Fibroblast of skin of right quadriceps (primary cell): ENCODE measurements around the gene HEPN1.

ENCODE experiments used
- DNase-seq: peaks from one replicate; pipeline ENCODE4 v3.0.0-alpha.2; 2013

Gene HEPN1

DNA sequence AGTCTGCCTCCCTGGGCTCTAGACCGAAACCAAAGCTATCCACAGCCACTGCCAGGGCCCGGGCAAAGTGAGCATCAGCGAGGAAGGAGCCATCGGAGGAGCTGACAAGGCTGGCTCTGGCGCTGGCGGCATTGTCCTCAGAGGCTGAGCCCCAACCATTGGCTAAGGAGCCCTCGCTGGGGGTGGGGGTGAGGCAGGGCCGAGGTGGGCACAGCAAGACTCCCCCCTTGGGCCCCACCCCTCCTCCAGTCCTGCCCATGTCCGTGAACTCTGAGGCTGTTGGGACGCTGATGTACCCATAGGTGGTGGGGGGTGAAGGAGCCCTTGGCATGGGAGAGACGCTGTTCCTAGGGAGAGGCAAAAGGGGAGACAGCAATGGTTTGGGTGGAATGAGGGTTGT is 32.6 kb upstream of the HEPN1 start:
- no peak for DNase-seq

GRCh38 chr11:124886978-124887666 is 31.9 kb upstream of the HEPN1 start:
- no peak for DNase-seq

GRCh38 chr11:124887667-124888013 is 31.4 kb upstream of the HEPN1 start:
- no peak for DNase-seq

DNA sequence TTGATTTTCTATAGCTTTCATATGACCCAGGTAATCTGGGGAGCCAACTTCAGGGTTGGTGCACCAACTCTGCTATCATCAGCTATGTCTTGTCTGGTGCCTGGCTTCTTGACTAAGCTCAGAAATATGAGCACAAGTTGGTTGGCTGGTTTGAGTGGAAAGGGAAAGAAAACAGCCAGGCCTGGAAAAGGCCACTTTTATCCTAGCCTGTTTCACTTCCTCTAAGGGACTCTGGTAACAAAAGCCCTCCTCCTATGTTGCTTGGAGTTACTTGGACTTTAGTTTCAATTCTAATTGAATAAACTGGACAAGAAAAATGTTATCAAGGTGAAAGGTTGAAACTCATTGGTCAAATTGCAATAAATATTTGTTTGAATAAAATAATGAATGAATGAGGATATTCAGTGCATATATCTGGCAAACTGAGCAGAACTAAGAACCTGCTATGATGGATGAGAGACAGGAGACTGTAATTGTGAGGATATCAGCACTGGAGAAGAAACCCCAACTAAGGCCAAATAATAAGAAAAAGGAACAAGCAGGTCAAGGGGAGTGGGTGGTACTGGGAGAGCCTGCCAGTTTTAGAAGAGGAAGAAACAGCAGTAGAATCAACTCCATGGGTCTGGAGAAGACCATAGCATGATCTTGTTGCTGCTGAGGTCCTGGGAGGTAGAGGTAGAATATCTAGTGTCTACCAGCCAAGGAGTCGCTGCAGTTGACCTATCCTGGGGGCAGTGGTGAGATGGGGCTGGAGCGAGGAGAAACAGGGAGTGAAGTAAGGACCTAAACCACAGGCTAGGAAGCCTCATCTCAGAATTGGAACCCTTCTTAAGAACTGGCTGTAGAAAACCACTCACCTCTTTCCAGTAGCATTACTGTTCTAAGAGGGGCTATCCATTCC is 29.6 kb upstream of the HEPN1 start:
- no peak for DNase-seq

DNA sequence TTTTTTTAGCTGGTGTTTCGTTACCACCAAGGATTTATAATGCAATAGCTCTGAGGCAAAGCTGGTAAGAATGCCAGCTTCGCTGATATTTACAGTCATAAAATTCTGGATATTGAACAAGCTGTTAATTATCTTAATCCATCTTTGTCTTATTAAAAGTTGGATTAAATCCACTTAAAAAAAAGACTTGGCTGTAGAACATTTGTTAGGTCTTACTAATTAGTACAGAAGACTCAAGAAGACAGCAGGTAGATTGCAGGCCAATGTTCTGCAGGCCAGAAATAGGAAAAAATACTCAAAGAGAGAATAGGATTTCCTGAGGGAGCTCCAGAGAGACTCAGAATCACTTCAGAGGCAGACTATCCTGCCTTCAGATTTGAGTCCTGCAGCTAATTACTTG is 28.9 kb upstream of the HEPN1 start:
- DNase-seq = no peak

GRCh38 chr11:124890683-124891372 is 28.2 kb upstream of the HEPN1 start:
- DNase-seq = no peak

DNA sequence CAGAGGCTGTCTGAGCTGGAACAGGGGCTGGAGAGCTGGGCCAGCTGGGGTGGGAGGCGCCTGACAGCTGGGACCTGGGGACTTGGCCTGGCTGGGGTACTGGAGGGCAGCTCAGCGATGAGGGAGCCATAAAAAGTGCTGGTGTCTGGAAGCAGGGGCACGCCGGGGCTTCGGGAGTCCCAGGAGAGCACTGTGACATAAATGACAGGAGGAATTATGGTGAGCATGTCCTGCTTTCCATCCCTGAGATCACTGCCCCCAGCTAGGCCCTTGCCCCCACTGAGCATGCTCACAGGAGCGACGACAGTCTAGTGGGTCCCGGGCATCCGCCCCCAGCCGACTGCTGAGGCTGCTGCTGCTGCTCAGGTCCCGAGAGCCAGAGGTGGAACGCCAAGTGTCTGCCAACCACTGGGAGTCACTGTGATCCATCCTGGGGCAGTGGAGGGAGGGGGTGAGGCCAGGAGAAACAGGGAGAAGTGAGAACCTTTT is 27.6 kb upstream of the HEPN1 start:
- no peak for DNase-seq

- DNase-seq = no peak
Measured at GRCh38 chr11:124892146-124892545, 26.9 kb upstream of the HEPN1 start.

- DNase-seq = no peak
Measured at GRCh38 chr11:124892750-124893454, 26.1 kb upstream of the HEPN1 start.

- no peak for DNase-seq
Measured at GRCh38 chr11:124893781-124894401, 25.2 kb upstream of the HEPN1 start.

DNA sequence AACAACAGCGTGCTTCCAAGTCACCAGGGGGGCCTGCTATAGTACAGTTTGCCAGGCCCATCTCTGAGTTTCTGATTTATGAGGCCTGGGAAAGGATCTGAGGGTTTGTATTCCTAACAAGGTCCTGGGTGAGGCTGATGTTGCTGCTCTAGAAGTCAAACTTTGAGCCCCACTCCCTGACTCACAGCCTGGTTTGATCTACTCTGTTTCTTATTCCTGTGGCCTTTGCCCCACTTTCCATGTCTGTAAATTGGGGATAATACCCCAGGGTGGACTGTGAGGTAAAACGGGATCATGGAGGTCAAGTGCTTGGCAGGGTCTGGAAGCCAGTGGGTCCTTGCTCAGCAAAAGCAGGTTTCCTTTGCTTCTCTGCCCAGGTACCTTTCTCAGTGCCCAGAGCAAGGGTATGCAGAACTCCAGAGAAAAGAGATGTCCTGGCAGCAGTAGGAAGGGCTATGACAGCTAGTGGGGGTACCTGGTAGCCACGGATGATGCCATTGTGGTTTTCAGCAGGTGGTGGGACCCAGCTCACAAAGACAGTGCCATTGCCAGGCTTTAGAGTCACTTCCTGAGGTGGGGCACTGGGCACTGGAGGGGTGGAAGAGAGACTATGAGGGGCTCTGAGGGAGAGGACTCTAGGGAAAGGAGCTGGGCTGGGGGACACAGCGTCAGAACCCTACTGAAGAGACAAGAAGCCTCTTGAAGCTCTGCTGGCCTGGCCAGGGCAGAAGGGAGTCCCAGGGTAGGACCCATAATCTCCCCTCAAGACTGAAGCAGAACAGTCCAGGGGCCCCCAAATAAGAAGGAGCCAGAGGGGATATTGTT is 24.2 kb upstream of the HEPN1 start:
- DNase-seq = no peak

GRCh38 chr11:124895471-124895971 is 23.5 kb upstream of the HEPN1 start:
- DNase-seq = no peak

DNA sequence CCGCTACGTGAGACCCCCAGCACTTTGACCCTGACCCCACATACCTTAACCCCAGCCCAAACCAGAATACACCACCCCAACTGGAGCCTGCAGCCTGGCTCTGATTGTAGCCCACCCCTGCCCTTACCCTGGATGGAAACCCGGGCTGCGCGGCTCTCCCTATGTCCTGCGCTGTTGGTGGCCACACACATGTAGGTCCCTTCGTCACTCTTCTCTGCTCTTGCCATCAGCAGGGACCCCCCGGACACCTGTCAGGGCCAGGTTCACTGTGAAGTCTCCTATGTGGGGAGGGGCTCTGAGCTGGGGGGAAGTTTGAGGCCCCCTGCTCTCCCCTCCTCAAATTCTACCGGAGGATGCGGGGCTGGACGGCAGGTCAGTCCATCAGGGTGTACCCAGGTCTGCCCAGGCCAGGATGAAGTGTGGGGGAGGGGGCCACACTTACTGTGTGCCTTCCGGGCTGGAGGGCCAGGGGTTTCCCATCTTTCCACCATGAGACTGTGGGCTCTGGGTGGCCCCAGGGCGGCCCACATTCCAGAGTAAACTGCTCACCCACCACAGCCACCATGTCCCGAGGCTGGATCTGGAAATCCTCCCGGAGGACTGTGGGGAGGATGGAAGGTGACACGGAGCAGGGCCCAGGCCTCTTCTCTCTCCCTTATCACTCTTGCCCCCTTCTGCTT is 22.8 kb upstream of the HEPN1 start:
- DNase-seq = no peak

DNA sequence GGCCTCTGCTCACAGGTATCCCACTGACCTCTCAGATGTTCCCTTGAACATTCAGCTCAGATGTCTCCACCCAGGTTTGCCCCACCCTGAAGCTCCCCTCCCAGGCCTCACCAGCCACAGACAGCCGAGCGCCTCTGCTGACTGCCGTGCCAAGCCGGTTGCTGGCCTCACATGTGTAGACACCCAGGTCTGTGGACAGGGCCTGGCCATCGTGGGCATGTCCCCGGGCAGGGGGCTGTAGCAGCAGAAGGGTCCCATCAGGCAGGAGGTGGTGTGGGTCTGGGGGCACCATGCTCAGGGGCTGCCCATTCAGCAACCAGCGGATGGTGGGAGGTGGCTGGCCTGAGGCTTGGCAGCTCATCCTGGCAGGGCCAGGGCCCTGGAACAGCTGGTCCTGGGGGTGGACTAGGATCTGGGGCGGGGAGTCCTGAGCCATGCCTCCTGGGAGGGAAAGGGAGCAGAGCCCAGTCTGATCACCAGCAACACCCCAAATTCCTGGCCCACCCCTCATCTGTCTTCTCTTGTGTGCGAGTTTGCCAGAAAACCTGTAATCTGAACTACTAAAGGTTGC is 22.1 kb upstream of the HEPN1 start:
- no peak for DNase-seq

- no peak for DNase-seq
Measured at GRCh38 chr11:124897674-124898262, 21.3 kb upstream of the HEPN1 start, which contains the start of gene ROBO4. TSS of gene ROBO4 (minus strand) at chr11:124897865. CDS start at chr11:124897795, 70 bp downstream.

DNA sequence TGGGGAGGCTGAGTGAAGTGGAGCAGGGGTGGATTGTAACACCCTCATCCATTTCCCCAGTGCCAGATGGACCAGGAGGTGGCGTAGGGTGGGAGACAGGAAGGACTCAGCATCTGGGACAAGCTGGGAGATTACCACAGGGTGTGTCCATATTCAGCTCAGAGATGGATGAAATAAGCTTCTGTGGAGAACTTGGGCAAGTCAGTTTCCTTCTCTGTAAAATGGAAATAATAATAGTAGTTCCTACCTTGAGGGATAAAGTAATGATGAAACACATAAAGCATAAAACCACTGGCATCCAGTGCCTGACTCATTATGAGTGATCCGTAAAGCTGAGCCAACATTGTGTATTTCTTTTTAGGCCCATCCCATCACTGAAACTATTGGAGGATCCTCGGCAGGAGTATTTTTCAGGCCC is 20.8 kb upstream of the HEPN1 start:
- peak; percentile 93 for DNase-seq

DNA sequence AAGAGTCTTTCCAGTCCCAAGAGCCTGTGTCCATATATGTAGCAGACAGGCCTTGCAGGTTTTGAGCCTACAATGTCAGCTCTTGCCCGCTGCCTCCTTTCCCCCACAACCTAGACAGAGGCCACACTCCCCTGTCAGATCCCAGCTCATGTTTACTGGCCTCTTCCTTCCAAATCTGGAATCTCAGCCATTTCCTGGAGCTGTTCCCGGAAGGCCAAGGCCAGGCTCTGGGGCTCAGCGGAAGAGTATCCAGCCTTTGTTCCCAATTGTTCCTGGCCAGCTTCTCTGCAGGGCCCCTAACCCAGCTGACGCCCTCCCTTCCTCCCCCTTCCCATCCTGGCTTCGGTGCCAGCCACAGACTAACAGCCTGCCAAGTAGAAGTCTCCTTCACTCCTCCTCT is 20.3 kb upstream of the HEPN1 start:
- peak; percentile 81 for DNase-seq

DNA sequence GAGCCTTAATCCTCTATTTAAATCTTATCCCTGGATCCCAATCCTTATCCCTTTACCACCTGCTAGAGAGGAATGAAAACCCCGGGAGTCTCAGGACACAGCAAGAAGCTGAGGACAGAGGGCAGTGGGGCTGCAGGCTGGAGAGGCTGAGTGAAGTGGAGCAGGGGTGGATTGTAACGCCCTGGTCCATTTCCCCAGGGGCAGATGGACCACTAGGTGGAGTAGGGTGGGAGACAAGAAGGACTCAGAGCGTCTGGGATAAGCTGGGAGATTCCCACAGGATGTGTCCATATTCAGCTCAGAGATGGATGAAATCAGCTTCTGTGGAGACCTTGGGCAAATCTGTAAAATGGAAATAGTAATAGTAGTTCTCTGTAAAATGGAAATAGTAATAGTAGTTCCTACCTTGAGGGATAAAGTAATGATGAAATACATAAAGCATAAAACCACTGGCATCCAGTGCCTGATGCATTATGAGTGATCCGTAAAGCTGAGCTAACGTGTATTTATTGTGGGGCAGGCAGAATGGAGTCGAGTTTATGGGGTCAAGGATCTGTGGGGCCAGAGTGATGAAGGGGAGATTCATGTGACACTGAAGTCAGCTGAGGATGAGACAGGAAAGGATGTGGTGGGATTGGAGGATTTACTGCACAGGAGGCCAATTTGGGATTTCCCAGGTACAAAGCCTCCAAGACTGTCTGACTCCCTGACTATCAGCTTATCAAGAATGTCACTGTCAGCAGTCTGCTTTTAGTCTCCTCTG is 19.5 kb upstream of the HEPN1 start:
- DNase-seq = no peak

GRCh38 chr11:124900464-124900863 is 18.6 kb upstream of the HEPN1 start:
- DNase-seq = peak; percentile 93
